Left ventricle myocardium inferior (tissue), 1 donor: ENCODE data around the gene TMEM131L. TPM values are rescaled to one million over a fixed set of nuclear protein-coding genes. Genes with fewer than 3 reads are reported as not detected.

Experiments used
- DNase-seq: peaks from one replicate; pipeline ENCODE4 v3.0.0-alpha.2; 2020
- H3K27ac ChIP-seq: fragments of 200-600 bp; replicated peaks from 2 replicates; pipeline ENCODE4 v1.8.0; 2021
- H3K27me3 ChIP-seq: fragments of 200-600 bp; 2 replicates; pipeline ENCODE4 v1.8.0; 2021; ENCODE audit warnings: low read depth
- H3K36me3 ChIP-seq: fragments of 200-600 bp; 2 replicates; pipeline ENCODE4 v1.8.0; 2021
- H3K4me1 ChIP-seq: fragments of 200-600 bp; 2 replicates; pipeline ENCODE4 v1.8.0; 2021
- H3K4me3 ChIP-seq: fragments of 200-600 bp; 2 replicates; pipeline ENCODE4 v1.8.0; 2021; ENCODE audit warnings: mild to moderate bottlenecking, moderate library complexity
- H3K9me3 ChIP-seq: fragments of 200-600 bp; replicated peaks from 2 replicates; pipeline ENCODE4 v1.8.0; 2021
- intact Hi-C: fragments of 100-400 bp; cut with micrococcal nuclease; formaldehyde crosslinking; loops from one replicate; pipeline ENCODE4 v1.11.0; 2022
- total RNA-seq: library from RNA; stranded (reverse); fragmentation: NEBNext Ultra II Directional; extraction: Animal tissue kit (Norgen Biotek cat#: 25700); gene quantifications from one replicate; pipeline ENCODE4 v1.2.1, GENCODE V29; 2021
- TF ChIP-seq, protein P1 (sequence below): fragments of 200-600 bp; IDR thresholded peaks from 2 replicates; pipeline ENCODE4 v1.8.0; 2021; ENCODE audit warnings: antibody characterized with exemption, mild to moderate bottlenecking, borderline replicate concordance
- donor health status: DM: no; HTN: yes; CAD: no; lungs with severe emphysema.

Gene TMEM131L
- total RNA-seq, 1 donor from 2014 or later = 14.9 TPM

DNA sequence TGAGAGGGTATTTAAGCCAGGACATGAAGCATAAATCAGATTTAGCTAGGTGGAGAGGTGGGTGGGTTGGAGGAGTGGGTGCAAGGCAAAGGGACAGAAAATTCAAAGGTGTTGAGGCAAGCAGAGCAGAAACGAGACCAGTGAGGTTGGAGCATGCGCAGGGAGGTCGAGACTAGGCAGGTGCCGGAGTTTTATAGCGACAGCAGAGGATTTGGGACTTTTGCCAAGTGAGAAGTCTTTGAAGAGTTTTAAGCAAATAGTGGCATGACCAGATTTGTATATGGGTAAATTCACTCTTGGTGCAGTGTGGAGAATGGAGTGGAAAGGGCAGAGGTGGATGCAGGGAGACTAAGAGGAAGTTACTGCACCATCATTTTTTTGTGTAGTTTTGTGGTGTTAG lies 110.9 kb downstream of the TMEM131L start:
- Histone ChIP-seq H3K36me3 (peaks cover 10% of the 10 kb centered on the region), H3K4me3 (no peak overlapping the region), H3K4me1 (peaks cover 32% of the 10 kb centered on the region), H3K27ac (no peak overlapping the region), H3K27me3 (no peaks in the 10 kb centered on the region), H3K9me3 (no peaks in the 10 kb centered on the region)
- intact Hi-C loops = loop anchor here (5.0 to 10.0 kb wide), 4 partner anchors 112 to 432 kb away; partner anchors contain the start of genes MND1 and TMEM131L
- TF ChIP-seq, protein P1, sequence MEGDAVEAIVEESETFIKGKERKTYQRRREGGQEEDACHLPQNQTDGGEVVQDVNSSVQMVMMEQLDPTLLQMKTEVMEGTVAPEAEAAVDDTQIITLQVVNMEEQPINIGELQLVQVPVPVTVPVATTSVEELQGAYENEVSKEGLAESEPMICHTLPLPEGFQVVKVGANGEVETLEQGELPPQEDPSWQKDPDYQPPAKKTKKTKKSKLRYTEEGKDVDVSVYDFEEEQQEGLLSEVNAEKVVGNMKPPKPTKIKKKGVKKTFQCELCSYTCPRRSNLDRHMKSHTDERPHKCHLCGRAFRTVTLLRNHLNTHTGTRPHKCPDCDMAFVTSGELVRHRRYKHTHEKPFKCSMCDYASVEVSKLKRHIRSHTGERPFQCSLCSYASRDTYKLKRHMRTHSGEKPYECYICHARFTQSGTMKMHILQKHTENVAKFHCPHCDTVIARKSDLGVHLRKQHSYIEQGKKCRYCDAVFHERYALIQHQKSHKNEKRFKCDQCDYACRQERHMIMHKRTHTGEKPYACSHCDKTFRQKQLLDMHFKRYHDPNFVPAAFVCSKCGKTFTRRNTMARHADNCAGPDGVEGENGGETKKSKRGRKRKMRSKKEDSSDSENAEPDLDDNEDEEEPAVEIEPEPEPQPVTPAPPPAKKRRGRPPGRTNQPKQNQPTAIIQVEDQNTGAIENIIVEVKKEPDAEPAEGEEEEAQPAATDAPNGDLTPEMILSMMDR = no peak
- no peak for DNase-seq

GRCh38 chr4:153579410-153579809 lies 113.2 kb downstream of the TMEM131L start:
- DNase-seq = no peak
- intact Hi-C loops = loop anchor here (5.0 to 10.0 kb wide), 4 partner anchors 115 to 435 kb away; partner anchors contain the start of genes MND1 and TMEM131L
- no peak overlapping the region for H3K4me3 ChIP-seq
- H3K27ac ChIP-seq = no peak overlapping the region
- H3K27me3 ChIP-seq = no peaks in the 10 kb centered on the region
- H3K4me1 ChIP-seq = peaks cover 14% of the 10 kb centered on the region
- TF ChIP-seq, protein P1 = no peak
- H3K9me3 ChIP-seq = no peaks in the 10 kb centered on the region
- H3K36me3 ChIP-seq = peaks cover 26% of the 10 kb centered on the region

DNA sequence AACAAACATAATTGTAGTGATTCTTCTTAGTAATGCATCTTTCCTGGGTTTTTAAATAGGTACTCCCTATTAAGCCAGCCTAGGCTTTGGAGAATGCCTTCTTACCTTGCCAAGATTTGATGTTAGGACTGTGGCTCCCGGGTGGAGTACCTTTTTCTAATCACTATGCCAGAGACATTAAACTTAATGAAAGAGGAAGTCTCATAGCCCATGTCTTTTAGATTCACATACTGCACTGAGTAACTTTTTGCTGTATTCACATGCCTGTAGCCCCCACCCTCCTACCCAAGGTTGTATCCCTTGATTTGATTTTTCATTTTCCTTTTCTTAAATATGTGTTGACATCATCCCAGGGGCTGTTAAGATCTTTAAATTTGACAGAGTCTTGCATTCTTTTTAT lies 113.7 kb downstream of the TMEM131L start:
- no peak overlapping the region for H3K4me3 ChIP-seq
- H3K4me1 ChIP-seq = peaks cover 11% of the 10 kb centered on the region
- H3K9me3 ChIP-seq = no peaks in the 10 kb centered on the region
- TF ChIP-seq, protein P1 = no peak
- no peaks in the 10 kb centered on the region for H3K27me3 ChIP-seq
- no peak overlapping the region for H3K27ac ChIP-seq
- peaks cover 30% of the 10 kb centered on the region for H3K36me3 ChIP-seq
- intact Hi-C loops = loop anchor here (5.0 to 10.0 kb wide), 4 partner anchors 115 to 435 kb away; partner anchors contain the start of genes MND1 and TMEM131L
- no peak for DNase-seq

DNA sequence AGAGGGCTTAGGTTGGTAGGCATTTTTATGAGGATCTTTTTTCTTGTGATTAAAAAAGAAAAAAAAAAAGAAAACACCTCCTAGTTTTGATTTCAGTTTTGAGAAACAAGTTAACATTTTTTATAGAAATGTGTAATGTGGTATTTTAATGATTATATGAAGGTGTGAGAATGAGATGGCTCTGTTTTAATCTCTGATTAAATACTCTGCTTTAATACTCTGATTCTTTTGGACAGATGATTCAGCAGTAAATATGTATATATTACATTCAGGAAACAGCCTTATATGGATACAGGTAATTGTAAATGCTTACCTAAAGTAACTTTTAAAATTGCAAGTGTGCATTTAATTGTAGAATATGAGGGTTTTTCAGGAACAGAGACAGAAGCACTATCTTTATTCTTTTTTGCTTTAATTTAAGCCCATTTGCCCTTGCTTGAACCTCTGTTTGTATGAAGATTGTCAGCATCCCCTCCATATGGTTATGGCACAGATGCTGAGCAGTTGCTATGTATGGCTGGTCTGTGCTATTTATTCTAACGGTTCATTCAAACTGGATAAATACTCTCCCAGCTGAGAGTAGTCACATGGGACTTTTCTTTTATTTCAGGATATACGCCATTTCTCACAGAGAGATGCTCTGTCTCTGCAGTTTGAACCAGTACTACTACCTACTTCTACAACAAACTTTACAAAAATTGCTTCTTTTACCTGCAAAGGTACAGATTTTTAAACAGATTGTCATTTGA lies 117.0 kb downstream of the TMEM131L start:
- Histone ChIP-seq H3K9me3 (no peaks in the 10 kb centered on the region), H3K27ac (no peak overlapping the region), H3K36me3 (peaks cover 50% of the 10 kb centered on the region), H3K4me1 (no peaks in the 10 kb centered on the region), H3K4me3 (no peak overlapping the region), H3K27me3 (no peaks in the 10 kb centered on the region)
- intact Hi-C loops = no loop called here
- DNase-seq = no peak
- TF ChIP-seq, protein P1 = no peak

GRCh38 chr4:153585026-153585425 lies 118.9 kb downstream of the TMEM131L start:
- Histone ChIP-seq H3K4me3 (no peak overlapping the region), H3K27ac (no peak overlapping the region)
- intact Hi-C loops = no loop called here

More at GRCh38 chr4:153585026-153585425, 118.9 kb downstream of the TMEM131L start:
- Histone ChIP-seq H3K4me1 (no peaks in the 10 kb centered on the region), H3K9me3 (no peaks in the 10 kb centered on the region), H3K27me3 (no peaks in the 10 kb centered on the region), H3K36me3 (peaks cover 67% of the 10 kb centered on the region)
- no peak for DNase-seq
- TF ChIP-seq, protein P1 = no peak
